HepG2 (cell line): Measurements from ENCODE around the gene GATA5. TPM values are rescaled to one million over a fixed set of nuclear protein-coding genes. Genes with fewer than 3 reads are reported as not detected.

ENCODE experiments used
- ARNTL ChIP-seq: sonication (generic); formaldehyde crosslinking; IDR thresholded peaks from 2 replicates; pipeline ENCODE4 v1.4.0; 2020; ENCODE audit warnings: mild to moderate bottlenecking, missing genetic modification reagents
- ATF7 ChIP-seq, 2 experiments: fragments of 450-650 bp in 1 of 2; sonication (generic) in 1 of 2; formaldehyde crosslinking in 1 of 2; IDR thresholded peaks; 2 replicates each; pipeline versions ENCODE4 v1.4.0 to v1.6.1; 2016 to 2020; ENCODE audit warnings: antibody characterized with exemption in 1 of 2, mild to moderate bottlenecking in 1 of 2, missing genetic modification reagents in 1 of 2
- BORCS8-MEF2B ChIP-seq: sonication (generic); formaldehyde crosslinking; IDR thresholded peaks from 2 replicates; pipeline ENCODE4 v1.8.0; 2022; ENCODE audit warnings: mild to moderate bottlenecking, missing genetic modification reagents
- EEA1 ChIP-seq: sonication (generic); formaldehyde crosslinking; IDR thresholded peaks from 2 replicates; pipeline ENCODE4 v1.5.1; 2020; ENCODE audit warnings: mild to moderate bottlenecking, missing genetic modification reagents, borderline replicate concordance
- HNRNPUL1 ChIP-seq: fragments of 200-400 bp; formaldehyde crosslinking; IDR thresholded peaks from 2 replicates; pipeline ENCODE4 v1.6.1; 2017; ENCODE audit warnings: low read depth, mild to moderate bottlenecking, low read length, moderate library complexity
- IRX3 ChIP-seq: sonication (generic); formaldehyde crosslinking; IDR thresholded peaks from 2 replicates; pipeline ENCODE4 v1.8.1; 2023; ENCODE audit warnings: mild to moderate bottlenecking, low read depth, missing genetic modification reagents, borderline replicate concordance
- ISL2 ChIP-seq: sonication (generic); formaldehyde crosslinking; IDR thresholded peaks from 2 replicates; pipeline ENCODE4 v1.5.0; 2020; ENCODE audit warnings: missing genetic modification reagents
- SIX4 ChIP-seq: sonication (generic); formaldehyde crosslinking; IDR thresholded peaks from 2 replicates; pipeline ENCODE4 v1.4.0; 2020; ENCODE audit warnings: missing genetic modification reagents
- SOX13 ChIP-seq, 3 experiments: fragments of 450-650 bp in 1 of 3; sonication (generic) in 1 of 3; formaldehyde crosslinking in 1 of 3; IDR thresholded peaks in 2 of 3; conservative IDR thresholded peaks in 1 of 3; 2 replicates each; pipeline versions ENCODE4 v1.5.0 to v1.6.1; 2016 to 2020; ENCODE audit warnings: antibody characterized with exemption in 1 of 3, mild to moderate bottlenecking in 1 of 3, missing compliant biosample characterization in 1 of 3, missing genetic modification reagents in 1 of 3, moderate library complexity in 1 of 3
- ZFP1 ChIP-seq: IDR thresholded peaks from 2 replicates; pipeline ENCODE4 v1.6.1; 2016
- ZFYVE20 ChIP-seq: sonication (generic); formaldehyde crosslinking; IDR thresholded peaks from 2 replicates; pipeline ENCODE4 v1.8.0; 2023; ENCODE audit warnings: low read depth, mild to moderate bottlenecking, moderate library complexity, missing genetic modification reagents, borderline replicate concordance
- ZNF30 ChIP-seq: sonication (generic); formaldehyde crosslinking; IDR thresholded peaks from 2 replicates; pipeline ENCODE4 v1.5.0; 2020; ENCODE audit warnings: mild to moderate bottlenecking, missing genetic modification reagents
- ZNF776 ChIP-seq: sonication (generic); formaldehyde crosslinking; IDR thresholded peaks from 2 replicates; pipeline ENCODE4 v1.4.0; 2020; ENCODE audit warnings: mild to moderate bottlenecking, missing genetic modification reagents
- ZNF777 ChIP-seq: sonication (generic); formaldehyde crosslinking; IDR thresholded peaks from 2 replicates; pipeline ENCODE4 v1.4.0; 2020; ENCODE audit warnings: missing genetic modification reagents
- polyA plus RNA-seq, 8 experiments: library from polyadenylated mRNA; depleted of rRNA in 3 of 8; stranded (reverse) in 7 of 8; unstranded in 1 of 8; fragments of >200 nt; fragmentation: Illumina TruSeq in 4 of 8; extraction: Trizol in 4 of 8; gene quantifications; 2 replicates each; pipeline versions ENCODE4 v1.2.1 to v1.2.3, GENCODE V29; 2011 to 2016; ENCODE audit warnings: low read depth in 4 of 8, missing spikeins in 1 of 8, mixed read lengths in 1 of 8; ENCODE audit not compliant: insufficient read depth in 1 of 8
- total RNA-seq, 5 experiments: library from RNA; depleted of rRNA; stranded (reverse); fragments of >200 nt; fragmentation: Illumina TruSeq; extraction: Trizol; gene quantifications; 2 replicates each; pipeline ENCODE4 v1.2.3, GENCODE V29; 2016; ENCODE audit warnings: low read depth in 1 of 5
- TF ChIP-seq, protein P1 (sequence below): sonication (generic); formaldehyde crosslinking; IDR thresholded peaks from 2 replicates; pipeline ENCODE4 v1.4.0; 2020; ENCODE audit warnings: mild to moderate bottlenecking, missing genetic modification reagents
- TF ChIP-seq, protein P2 (sequence below): sonication (generic); formaldehyde crosslinking; IDR thresholded peaks from 2 replicates; pipeline ENCODE4 v1.4.0; 2020; ENCODE audit warnings: missing genetic modification reagents
- TF ChIP-seq, protein P3 (sequence below): sonication (generic); formaldehyde crosslinking; conservative IDR thresholded peaks from 2 replicates; pipeline ENCODE4 v1.8.0; 2022; ENCODE audit warnings: mild to moderate bottlenecking, moderate library complexity, missing genetic modification reagents
- TF ChIP-seq, protein P4 (sequence below): sonication (generic); formaldehyde crosslinking; IDR thresholded peaks from 2 replicates; pipeline ENCODE4 v1.8.0; 2022; ENCODE audit warnings: missing genetic modification reagents, mild to moderate bottlenecking, borderline replicate concordance
- TF ChIP-seq, protein P5 (sequence below): sonication (generic); formaldehyde crosslinking; IDR thresholded peaks from 2 replicates; pipeline ENCODE4 v1.4.0; 2020; ENCODE audit warnings: missing genetic modification reagents

GATA5 gene
- total and polyA plus RNA-seq, 2 of the 13 experiments (the other 11 are each of a cell fraction or from before 2014, with no cell fraction given): 0.12 to 0.20 TPM

DNA sequence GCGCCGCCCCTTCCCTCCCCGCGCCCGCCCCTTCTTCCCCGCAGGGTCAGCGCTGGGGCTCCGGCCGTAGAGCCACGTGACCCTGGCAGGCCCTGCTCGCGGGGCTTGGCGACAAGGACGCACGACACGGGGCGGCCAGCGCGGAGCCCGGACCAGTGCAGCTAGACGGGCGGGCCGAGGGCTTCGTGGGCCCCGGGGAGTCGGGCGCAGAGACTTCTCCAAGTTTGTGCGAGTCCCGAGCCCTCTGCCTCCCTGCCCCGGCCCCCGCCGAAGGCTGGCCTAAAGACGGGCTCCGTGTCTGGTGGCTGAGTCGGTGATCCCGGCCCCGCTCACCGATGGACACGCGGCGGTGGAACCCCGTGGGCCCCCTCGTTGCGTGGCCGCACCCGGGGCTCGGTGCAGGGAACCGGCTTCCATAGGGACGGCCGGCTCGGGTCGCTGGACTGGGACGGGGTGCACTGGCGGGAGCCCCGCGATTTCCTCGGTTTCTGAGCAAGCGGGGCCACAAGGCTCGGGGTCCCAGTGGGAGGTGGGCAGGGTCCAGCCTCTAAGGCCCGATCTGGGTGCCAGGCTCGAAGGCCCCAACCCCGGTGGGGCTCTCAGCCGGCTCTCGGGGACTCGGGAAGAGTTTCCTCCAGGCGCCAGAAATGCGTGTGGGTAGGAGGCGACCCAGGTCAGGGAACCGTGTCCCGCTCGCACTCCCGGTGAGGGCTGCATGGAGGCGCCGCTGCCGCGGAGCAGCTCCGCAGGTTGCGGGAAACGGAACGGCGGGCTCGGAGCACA, 452 bp upstream of the GATA5 start (continued):
- TF ChIP-seq, protein P1, sequence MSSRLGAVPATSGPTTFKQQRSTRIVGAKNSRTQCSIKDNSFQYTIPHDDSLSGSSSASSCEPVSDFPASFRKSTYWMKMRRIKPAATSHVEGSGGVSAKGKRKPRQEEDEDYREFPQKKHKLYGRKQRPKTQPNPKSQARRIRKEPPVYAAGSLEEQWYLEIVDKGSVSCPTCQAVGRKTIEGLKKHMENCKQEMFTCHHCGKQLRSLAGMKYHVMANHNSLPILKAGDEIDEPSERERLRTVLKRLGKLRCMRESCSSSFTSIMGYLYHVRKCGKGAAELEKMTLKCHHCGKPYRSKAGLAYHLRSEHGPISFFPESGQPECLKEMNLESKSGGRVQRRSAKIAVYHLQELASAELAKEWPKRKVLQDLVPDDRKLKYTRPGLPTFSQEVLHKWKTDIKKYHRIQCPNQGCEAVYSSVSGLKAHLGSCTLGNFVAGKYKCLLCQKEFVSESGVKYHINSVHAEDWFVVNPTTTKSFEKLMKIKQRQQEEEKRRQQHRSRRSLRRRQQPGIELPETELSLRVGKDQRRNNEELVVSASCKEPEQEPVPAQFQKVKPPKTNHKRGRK (CRISPR knock-in tag): peak; percentile 88
- TF ChIP-seq ATF7 (IDR thresholded peaks at IDR 0.05): no peak
- TF ChIP-seq ATF7 (CRISPR knock-in tag; IDR thresholded peaks at IDR 0.05): no peak
- TF ChIP-seq ZNF777 (CRISPR knock-in tag): peak; percentile 78
- 0 out of 2 replicates have a peak, but pooled peaks have one; percentile 54 for TF ChIP-seq EEA1 (CRISPR knock-in tag)
- no peak for TF ChIP-seq ISL2 (CRISPR knock-in tag)
- no peak for TF ChIP-seq ZFP1 (CRISPR knock-in tag)
- no peak for TF ChIP-seq ZNF30 (CRISPR knock-in tag)
- no peak for TF ChIP-seq SIX4 (CRISPR knock-in tag)
- TF ChIP-seq IRX3 (CRISPR knock-in tag): peak; percentile 74; the same call in 1 of the 2 replicates
- peak; percentile 40; the same call in 1 of the 2 replicates for TF ChIP-seq ZNF776
- TF ChIP-seq, protein P2, sequence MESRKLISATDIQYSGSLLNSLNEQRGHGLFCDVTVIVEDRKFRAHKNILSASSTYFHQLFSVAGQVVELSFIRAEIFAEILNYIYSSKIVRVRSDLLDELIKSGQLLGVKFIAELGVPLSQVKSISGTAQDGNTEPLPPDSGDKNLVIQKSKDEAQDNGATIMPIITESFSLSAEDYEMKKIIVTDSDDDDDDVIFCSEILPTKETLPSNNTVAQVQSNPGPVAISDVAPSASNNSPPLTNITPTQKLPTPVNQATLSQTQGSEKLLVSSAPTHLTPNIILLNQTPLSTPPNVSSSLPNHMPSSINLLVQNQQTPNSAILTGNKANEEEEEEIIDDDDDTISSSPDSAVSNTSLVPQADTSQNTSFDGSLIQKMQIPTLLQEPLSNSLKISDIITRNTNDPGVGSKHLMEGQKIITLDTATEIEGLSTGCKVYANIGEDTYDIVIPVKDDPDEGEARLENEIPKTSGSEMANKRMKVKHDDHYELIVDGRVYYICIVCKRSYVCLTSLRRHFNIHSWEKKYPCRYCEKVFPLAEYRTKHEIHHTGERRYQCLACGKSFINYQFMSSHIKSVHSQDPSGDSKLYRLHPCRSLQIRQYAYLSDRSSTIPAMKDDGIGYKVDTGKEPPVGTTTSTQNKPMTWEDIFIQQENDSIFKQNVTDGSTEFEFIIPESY: peak; percentile 92
- TF ChIP-seq, protein P3, sequence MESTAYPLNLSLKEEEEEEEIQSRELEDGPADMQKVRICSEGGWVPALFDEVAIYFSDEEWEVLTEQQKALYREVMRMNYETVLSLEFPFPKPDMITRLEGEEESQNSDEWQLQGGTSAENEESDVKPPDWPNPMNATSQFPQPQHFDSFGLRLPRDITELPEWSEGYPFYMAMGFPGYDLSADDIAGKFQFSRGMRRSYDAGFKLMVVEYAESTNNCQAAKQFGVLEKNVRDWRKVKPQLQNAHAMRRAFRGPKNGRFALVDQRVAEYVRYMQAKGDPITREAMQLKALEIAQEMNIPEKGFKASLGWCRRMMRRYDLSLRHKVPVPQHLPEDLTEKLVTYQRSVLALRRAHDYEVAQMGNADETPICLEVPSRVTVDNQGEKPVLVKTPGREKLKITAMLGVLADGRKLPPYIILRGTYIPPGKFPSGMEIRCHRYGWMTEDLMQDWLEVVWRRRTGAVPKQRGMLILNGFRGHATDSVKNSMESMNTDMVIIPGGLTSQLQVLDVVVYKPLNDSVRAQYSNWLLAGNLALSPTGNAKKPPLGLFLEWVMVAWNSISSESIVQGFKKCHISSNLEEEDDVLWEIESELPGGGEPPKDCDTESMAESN (CRISPR knock-in tag): 0 out of 2 replicates have a peak, but pooled peaks have one; percentile 15
- peak; percentile 58; the same call in 1 of the 2 replicates for TF ChIP-seq ARNTL (CRISPR knock-in tag)
- TF ChIP-seq ZFYVE20: 0 out of 2 replicates have a peak, but pooled peaks have one; percentile 30
- TF ChIP-seq, protein P4, sequence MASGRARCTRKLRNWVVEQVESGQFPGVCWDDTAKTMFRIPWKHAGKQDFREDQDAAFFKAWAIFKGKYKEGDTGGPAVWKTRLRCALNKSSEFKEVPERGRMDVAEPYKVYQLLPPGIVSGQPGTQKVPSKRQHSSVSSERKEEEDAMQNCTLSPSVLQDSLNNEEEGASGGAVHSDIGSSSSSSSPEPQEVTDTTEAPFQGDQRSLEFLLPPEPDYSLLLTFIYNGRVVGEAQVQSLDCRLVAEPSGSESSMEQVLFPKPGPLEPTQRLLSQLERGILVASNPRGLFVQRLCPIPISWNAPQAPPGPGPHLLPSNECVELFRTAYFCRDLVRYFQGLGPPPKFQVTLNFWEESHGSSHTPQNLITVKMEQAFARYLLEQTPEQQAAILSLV (CRISPR knock-in tag): 0 out of 2 replicates have a peak, but pooled peaks have one; percentile 26
- TF ChIP-seq SOX13 (IDR thresholded peaks at IDR 0.05): no peak
- no peak for TF ChIP-seq SOX13 (CRISPR knock-in tag; conservative IDR thresholded peaks at IDR 0.05 in 1 of 2, IDR thresholded peaks at IDR 0.05 in 1 of 2)
- TF ChIP-seq HNRNPUL1: no peak
- TF ChIP-seq BORCS8-MEF2B: 0 out of 2 replicates have a peak, but pooled peaks have one; percentile 65
- TF ChIP-seq, protein P5, sequence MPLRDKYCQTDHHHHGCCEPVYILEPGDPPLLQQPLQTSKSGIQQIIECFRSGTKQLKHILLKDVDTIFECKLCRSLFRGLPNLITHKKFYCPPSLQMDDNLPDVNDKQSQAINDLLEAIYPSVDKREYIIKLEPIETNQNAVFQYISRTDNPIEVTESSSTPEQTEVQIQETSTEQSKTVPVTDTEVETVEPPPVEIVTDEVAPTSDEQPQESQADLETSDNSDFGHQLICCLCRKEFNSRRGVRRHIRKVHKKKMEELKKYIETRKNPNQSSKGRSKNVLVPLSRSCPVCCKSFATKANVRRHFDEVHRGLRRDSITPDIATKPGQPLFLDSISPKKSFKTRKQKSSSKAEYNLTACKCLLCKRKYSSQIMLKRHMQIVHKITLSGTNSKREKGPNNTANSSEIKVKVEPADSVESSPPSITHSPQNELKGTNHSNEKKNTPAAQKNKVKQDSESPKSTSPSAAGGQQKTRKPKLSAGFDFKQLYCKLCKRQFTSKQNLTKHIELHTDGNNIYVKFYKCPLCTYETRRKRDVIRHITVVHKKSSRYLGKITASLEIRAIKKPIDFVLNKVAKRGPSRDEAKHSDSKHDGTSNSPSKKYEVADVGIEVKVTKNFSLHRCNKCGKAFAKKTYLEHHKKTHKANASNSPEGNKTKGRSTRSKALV (CRISPR knock-in tag): peak; percentile 90
